BE2C (cell line): ENCODE results near the gene ABCD1.
"Not testable (repeated sequence)": the region's sequence is repeated elsewhere in the genome, so short reads cannot be mapped to it uniquely, and the experiment has no call there.

Source experiments
- DNase-seq: peaks from one replicate; pipeline ENCODE4 v3.0.0-alpha.2; 2020
- H3K27me3 ChIP-seq: fragments of 250-450 bp; sonication (Bioruptor Pico); 2 replicates; pipeline ENCODE4 v1.5.1; 2020; ENCODE audit warnings: mild to moderate bottlenecking
- H3K36me3 ChIP-seq: fragments of 250-450 bp; sonication (Bioruptor Pico); 2 replicates; pipeline ENCODE4 v1.5.1; 2020; ENCODE audit warnings: mild to moderate bottlenecking
- H3K4me1 ChIP-seq: fragments of 250-450 bp; sonication (Bioruptor Pico); 2 replicates; pipeline ENCODE4 v1.5.1; 2020
- H3K4me3 ChIP-seq: 2 replicates; pipeline ENCODE4 v1.5.1; 2011; ENCODE audit warnings: low read depth, low read length
- H3K9me3 ChIP-seq: fragments of 250-450 bp; sonication (Bioruptor Pico); 2 replicates; pipeline ENCODE4 v1.5.1; 2020
- TF ChIP-seq, protein P1 (sequence below): IDR thresholded peaks from 2 replicates; pipeline ENCODE4 v1.5.1; 2012; ENCODE audit warnings: mild to moderate bottlenecking, low read depth, low read length

ABCD1 gene

GRCh38 chrX:153705403-153706060, 19.1 kb upstream of the ABCD1 start:
- not testable (repeated sequence) for H3K4me1 ChIP-seq, H3K4me3 ChIP-seq, H3K9me3 ChIP-seq, DNase-seq, H3K36me3 ChIP-seq, H3K27me3 ChIP-seq
- TF ChIP-seq, protein P1, sequence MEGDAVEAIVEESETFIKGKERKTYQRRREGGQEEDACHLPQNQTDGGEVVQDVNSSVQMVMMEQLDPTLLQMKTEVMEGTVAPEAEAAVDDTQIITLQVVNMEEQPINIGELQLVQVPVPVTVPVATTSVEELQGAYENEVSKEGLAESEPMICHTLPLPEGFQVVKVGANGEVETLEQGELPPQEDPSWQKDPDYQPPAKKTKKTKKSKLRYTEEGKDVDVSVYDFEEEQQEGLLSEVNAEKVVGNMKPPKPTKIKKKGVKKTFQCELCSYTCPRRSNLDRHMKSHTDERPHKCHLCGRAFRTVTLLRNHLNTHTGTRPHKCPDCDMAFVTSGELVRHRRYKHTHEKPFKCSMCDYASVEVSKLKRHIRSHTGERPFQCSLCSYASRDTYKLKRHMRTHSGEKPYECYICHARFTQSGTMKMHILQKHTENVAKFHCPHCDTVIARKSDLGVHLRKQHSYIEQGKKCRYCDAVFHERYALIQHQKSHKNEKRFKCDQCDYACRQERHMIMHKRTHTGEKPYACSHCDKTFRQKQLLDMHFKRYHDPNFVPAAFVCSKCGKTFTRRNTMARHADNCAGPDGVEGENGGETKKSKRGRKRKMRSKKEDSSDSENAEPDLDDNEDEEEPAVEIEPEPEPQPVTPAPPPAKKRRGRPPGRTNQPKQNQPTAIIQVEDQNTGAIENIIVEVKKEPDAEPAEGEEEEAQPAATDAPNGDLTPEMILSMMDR: peak; percentile 15; the same call in 1 of the 2 replicates

GRCh38 chrX:153706799-153707198, 17.9 kb upstream of the ABCD1 start:
- Histone ChIP-seq H3K36me3 (no peaks in the 10 kb centered on the region; the same call in 1 of the 2 replicates), H3K9me3 (no peaks in the 10 kb centered on the region), H3K4me3 (no peak overlapping the region), H3K27me3 (no peaks in the 10 kb centered on the region), H3K4me1 (no peaks in the 10 kb centered on the region)
- TF ChIP-seq, protein P1: no peak
- no peak for DNase-seq

DNA sequence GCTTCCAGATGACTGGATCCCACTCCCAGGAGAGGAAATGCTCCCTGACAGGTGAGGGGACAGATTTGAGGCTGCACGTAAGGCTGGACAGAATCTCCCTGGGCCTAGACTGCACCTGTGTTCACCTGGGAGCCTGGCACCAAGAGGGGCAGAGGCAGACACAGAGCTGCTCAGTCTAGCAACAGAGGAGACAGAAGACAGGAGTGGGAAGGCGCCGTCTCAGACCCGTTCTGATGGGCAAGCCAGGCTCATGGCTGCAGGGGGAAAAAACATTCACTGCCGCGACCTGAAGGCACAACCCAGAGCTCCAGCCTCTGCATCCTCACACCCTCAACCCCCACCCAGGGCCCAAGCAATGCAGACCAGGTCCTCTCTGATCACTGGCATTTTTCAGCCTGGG, 17.2 kb upstream of the ABCD1 start:
- H3K27me3 ChIP-seq: no peaks in the 10 kb centered on the region
- H3K4me1 ChIP-seq: no peaks in the 10 kb centered on the region
- H3K36me3 ChIP-seq: no peaks in the 10 kb centered on the region; the same call in 1 of the 2 replicates
- DNase-seq: no peak
- TF ChIP-seq, protein P1: no peak
- H3K4me3 ChIP-seq: no peak overlapping the region
- H3K9me3 ChIP-seq: no peaks in the 10 kb centered on the region

- Histone ChIP-seq H3K4me1 (no peaks in the 10 kb centered on the region), H3K36me3 (no peaks in the 10 kb centered on the region; the same call in 1 of the 2 replicates), H3K27me3 (no peaks in the 10 kb centered on the region), H3K4me3 (no peak overlapping the region), H3K9me3 (no peaks in the 10 kb centered on the region)
- TF ChIP-seq, protein P1: peak; percentile 67
- DNase-seq: peak; percentile 84
Measured at GRCh38 chrX:153708415-153708814, 16.2 kb upstream of the ABCD1 start.

GRCh38 chrX:153709726-153710674, 14.7 kb upstream of the ABCD1 start:
- Histone ChIP-seq H3K9me3 (no peaks in the 10 kb centered on the region), H3K4me1 (no peaks in the 10 kb centered on the region), H3K27me3 (no peaks in the 10 kb centered on the region), H3K36me3 (peaks cover 8% of the 10 kb centered on the region), H3K4me3 (no peak overlapping the region)
- TF ChIP-seq, protein P1: no peak
- no peak for DNase-seq
